HuH-7 (cell line): Measurements from ENCODE around the gene GPNMB.
A peak's percentile ranks its signal among the peaks of the same experiment; 100 is the strongest.
"Not testable (repeated sequence)": the region's sequence is repeated elsewhere in the genome, so short reads cannot be mapped to it uniquely, and the experiment has no call there.

Experiments used
- DNase-seq: peaks from one replicate; pipeline ENCODE4 v3.0.0; 2011; ENCODE audit warnings: low spot score

The GPNMB gene

GRCh38 chr7:23246555-23246954 lies at the start of gene GPNMB:
Gene GPNMB (plus strand): TSS chr7:23246775. CDS start chr7:23246858, 83 bp downstream.
- DNase-seq, result no peak

- DNase-seq, result not testable (repeated sequence)
These were observed 48.8 kb upstream of the GPNMB start for GRCh38 chr7:23197745-23198144.

- no peak for DNase-seq
These were observed 46.2 kb upstream of the GPNMB start for GRCh38 chr7:23200331-23200730.

- no peak for DNase-seq
These were observed 42.3 kb upstream of the GPNMB start for GRCh38 chr7:23204241-23204640.

- DNase-seq, result no peak
These were observed 41.0 kb upstream of the GPNMB start for GRCh38 chr7:23205577-23205908.

GRCh38 chr7:23205909-23206767 lies 40.4 kb upstream of the GPNMB start:
- DNase-seq, result no peak

- DNase-seq, result peak; percentile 75
These were observed 39.6 kb upstream of the GPNMB start for GRCh38 chr7:23207021-23207420.

- DNase-seq, result no peak
These were observed 38.7 kb upstream of the GPNMB start for GRCh38 chr7:23207884-23208283.

GRCh38 chr7:23208316-23208715 lies 38.3 kb upstream of the GPNMB start:
- DNase-seq, result no peak

GRCh38 chr7:23210506-23210905 lies 36.1 kb upstream of the GPNMB start:
- DNase-seq, result no peak

GRCh38 chr7:23211589-23211988 lies 35.0 kb upstream of the GPNMB start:
- no peak for DNase-seq

GRCh38 chr7:23212395-23212794 lies 34.2 kb upstream of the GPNMB start:
- DNase-seq, result no peak

- DNase-seq, result no peak
These were observed 33.7 kb upstream of the GPNMB start for GRCh38 chr7:23212841-23213240.

GRCh38 chr7:23213755-23214154 lies 32.8 kb upstream of the GPNMB start:
- no peak for DNase-seq

GRCh38 chr7:23214423-23214822 lies 32.2 kb upstream of the GPNMB start:
- no peak for DNase-seq

- no peak for DNase-seq
These were observed 31.6 kb upstream of the GPNMB start for GRCh38 chr7:23214938-23215337.

GRCh38 chr7:23216021-23216420 lies 30.6 kb upstream of the GPNMB start:
- DNase-seq, result no peak

- DNase-seq, result no peak
These were observed 28.4 kb upstream of the GPNMB start for GRCh38 chr7:23218196-23218595.

GRCh38 chr7:23220690-23221305 lies 25.8 kb upstream of the GPNMB start:
- no peak for DNase-seq

- no peak for DNase-seq
These were observed 24.0 kb upstream of the GPNMB start for GRCh38 chr7:23222439-23223030.

- not testable (repeated sequence) for DNase-seq
These were observed 22.2 kb upstream of the GPNMB start for GRCh38 chr7:23224364-23224763.

- DNase-seq, result no peak
These were observed 19.6 kb upstream of the GPNMB start for GRCh38 chr7:23226844-23227450.

GRCh38 chr7:23228412-23228811 lies 18.2 kb upstream of the GPNMB start:
- DNase-seq, result no peak
